GM12878 (cell line): ENCODE measurements around the gene C1R. TPM values are rescaled to one million over a fixed set of nuclear protein-coding genes. Genes with fewer than 3 reads are reported as not detected.

Experiments
- ATAC-seq: fragments of 200-7000 bp; cut with Tn5 transposase; 3 replicates; pipeline ENCODE4 v1.9.1; 2020; ENCODE audit warnings: mild to moderate bottlenecking, moderate library complexity
- BruUV-seq: library from RNA; stranded (reverse); fragments of 400-500 nt; replicated peaks from 2 replicates; lab custom pipeline; 2021; lab: Mats Ljungman, UMichigan
- CTCF ChIA-PET: fragments of 300-600 bp; sonication (Branson Sonifier 250); formaldehyde crosslinking; extraction: SDS; loops from one replicate; lab custom pipeline; 2021; ENCODE audit warnings: inconsistent platforms; lab: Yijun Ruan, JAX
- POLR2A ChIA-PET: fragments of 350-600 bp; formaldehyde crosslinking; extraction: SDS; loops from one replicate; lab custom pipeline; 2021; ENCODE audit warnings: inconsistent platforms; lab: Charles Lee
- RAD21 ChIA-PET: fragments of 300-600 bp; sonication (Branson Sonifier 250); formaldehyde crosslinking; loops from one replicate; lab custom pipeline; 2023; ENCODE audit warnings: antibody characterized with exemption; ENCODE audit not compliant: unreplicated experiment; lab: Charles Lee
- SMC1A ChIA-PET: fragments of 300-600 bp; sonication (Branson Sonifier 250); formaldehyde crosslinking; loops from one replicate; lab custom pipeline; 2023; ENCODE audit not compliant: unreplicated experiment, uncharacterized antibody; lab: Charles Lee
- DNase-seq: peaks from one replicate; pipeline ENCODE4 v3.0.0-alpha.2; 2011; ENCODE audit warnings: low read depth, low spot score
- FAIRE-seq: peaks from 3 replicates; lab custom pipeline; 2011; peaks lifted over from hg19 to GRCh38; lab: Jason Lieb, UNC
- H2AFZ ChIP-seq: 2 replicates; pipeline ENCODE4 v1.6.0; 2011; ENCODE audit warnings: low read depth, low read length, control low read depth; ENCODE audit not compliant: control insufficient read depth
- H3K27ac ChIP-seq: 2 replicates; pipeline ENCODE4 v1.5.1; 2011; ENCODE audit warnings: control low read depth; ENCODE audit not compliant: control insufficient read depth, insufficient read depth
- H3K27me3 ChIP-seq, 2 experiments: replicated peaks in 1 of 2; 2 replicates each; pipeline versions ENCODE4 v1.6.0 to v1.6.1; 2011; ENCODE audit warnings: low read length in 1 of 2; ENCODE audit not compliant: control insufficient read depth in 2 of 2, insufficient read depth in 2 of 2
- H3K36me3 ChIP-seq, 2 experiments: 2 replicates each; pipeline ENCODE4 v1.5.1; 2011; ENCODE audit warnings: low read length in 1 of 2; ENCODE audit not compliant: control insufficient read depth in 2 of 2, insufficient read depth in 2 of 2
- H3K4me1 ChIP-seq: 2 replicates; pipeline ENCODE4 v1.6.1; 2011; ENCODE audit warnings: mild to moderate bottlenecking, low read length, moderate library complexity, mixed read lengths; ENCODE audit not compliant: control insufficient read depth, insufficient read depth
- H3K4me2 ChIP-seq: 2 replicates; pipeline ENCODE4 v1.6.0; 2011; ENCODE audit warnings: control low read depth; ENCODE audit not compliant: control insufficient read depth, insufficient read depth
- H3K4me3 ChIP-seq: fragments of 200-600 bp; sonication (generic); 2 replicates; pipeline ENCODE4 v1.5.1; 2016
- H3K79me2 ChIP-seq: 2 replicates; pipeline ENCODE4 v1.6.0; 2011; ENCODE audit warnings: low read length; ENCODE audit not compliant: control insufficient read depth, insufficient read depth
- H3K9ac ChIP-seq: 2 replicates; pipeline ENCODE4 v1.8.0; 2011; ENCODE audit warnings: low read length, control low read depth, mixed read lengths; ENCODE audit not compliant: control insufficient read depth, insufficient read depth
- H3K9me3 ChIP-seq: replicated peaks from 3 replicates; pipeline ENCODE4 v1.5.1; 2011; ENCODE audit warnings: mild to moderate bottlenecking, low read length; ENCODE audit not compliant: control insufficient read depth, insufficient read depth
- H4K20me1 ChIP-seq: 2 replicates; pipeline ENCODE4 v1.6.0; 2011; ENCODE audit not compliant: control insufficient read depth, insufficient read depth
- IRF5 ChIP-seq: fragments of 450-650 bp; IDR thresholded peaks from 2 replicates; pipeline ENCODE4 v1.6.1; 2017; ENCODE audit warnings: borderline replicate concordance
- WGBS: methylation state at CpG from one replicate; pipeline ENCODE4 v1.1.6; 2016; ENCODE audit warnings: low lambda C conversion rate; ENCODE audit not compliant: insufficient replicate concordance, insufficient coverage; ENCODE audit errors: missing lambda C conversion rate; 5-methylcytosine and 5-hydroxymethylcytosine counted together
- in situ Hi-C: fragments of 300-500 bp; cut with MboI; formaldehyde crosslinking; loops from 9 replicates; pipeline ENCODE4 v1.14.3; 2018; ENCODE audit warnings: mixed read lengths
- intact Hi-C: fragments of 100-400 bp; cut with micrococcal nuclease; formaldehyde crosslinking; loops from one replicate; pipeline ENCODE4 v1.14.2; 2022; ENCODE audit not compliant: unreplicated experiment
- polyA plus RNA-seq, 11 experiments: library from polyadenylated mRNA; depleted of rRNA in 4 of 11; unstranded in 6 of 11; stranded (reverse) in 5 of 11; fragments of >200 nt; fragmentation: Nextera tagmentation in 4 of 11; fragmentation: Illumina TruSeq in 1 of 11; extraction: Ambion mirVana in 4 of 11; extraction: Trizol in 1 of 11; gene quantifications; 1 replicate in 1 of 11; 2 replicates in 10 of 11; pipeline versions ENCODE4 v1.2.1 to v1.2.3, GENCODE V29; 2011 to 2016; ENCODE audit warnings: inconsistent platforms in 2 of 11, missing spikeins in 2 of 11, low read depth in 1 of 11
- total RNA-seq, 4 experiments: library from RNA; depleted of rRNA in 3 of 4; stranded (reverse); fragments of >200 nt in 3 of 4; fragmentation: Illumina TruSeq in 1 of 4; extraction: Trizol in 1 of 4; gene quantifications; 2 replicates each; pipeline versions ENCODE4 v1.2.1 to v1.2.3, GENCODE V29; 2013 to 2021
- TF ChIP-seq, protein P1 (sequence below): IDR thresholded peaks from 2 replicates; pipeline ENCODE4 v1.6.1; 2012; ENCODE audit warnings: low read depth, low read length, improper control_type of control experiment

Gene C1R
- total and polyA plus RNA-seq, 10 of the 15 experiments (the other 5 are each of a cell fraction or from before 2014, with no cell fraction given): 0.31 to 1.9 (median 0.96) TPM; not detected in 1

- ChIA-PET SMC1A (interaction anchor here (1.3 to 3.6 kb wide), 4 partner anchors 93 to 165 kb away, joined by 3 to 40 read pairs (median 6); partner anchors contain the start of genes C12orf57, LPCAT3 and RNU7-1), CTCF (interaction anchor here (0.9 to 7.7 kb wide), 11 partner anchors 15 to 240 kb away, joined by 3 to 61 read pairs (median 13); partner anchors contain the start of genes C12orf57, LPCAT3, RNU7-1 and SPSB2), POLR2A (interaction anchor here (1.2 to 7.2 kb wide), 3 partner anchors 142 to 166 kb away, joined by 3 to 55 read pairs (median 5); partner anchors contain the start of genes C12orf57 and RNU7-1), RAD21 (interaction anchor here (1.7 to 7.6 kb wide), 4 partner anchors 35 to 185 kb away, joined by 4 to 89 read pairs (median 9); partner anchors contain the start of genes C12orf57, LPCAT3 and RNU7-1)
- Histone ChIP-seq H3K27ac (no peak overlapping the region), H3K79me2 (peaks cover 33% of the 10 kb centered on the region), H3K4me2 (0 out of 2 replicates have a peak overlapping the region, but pooled peaks have one; percentile 5), H3K9ac (no peak overlapping the region), H3K4me3 (no peak overlapping the region), H3K4me1 (peaks cover 12% of the 10 kb centered on the region), H4K20me1 (no peaks in the 10 kb centered on the region), H3K9me3 (peaks cover 6% of the 10 kb centered on the region), H3K27me3 (no peaks in the 10 kb centered on the region), H2AFZ (no peak overlapping the region), H3K36me3 (peaks cover 0 to 8% of the 10 kb centered on the region in 2 experiments; a peak in 3 of 4 replicates)
- in situ Hi-C loops (loop anchor here (5.0 kb wide), 1 partner anchor 148 kb away; no protein-coding TSS in a partner anchor), intact Hi-C loops (loop anchor here (5.0 kb wide), 2 partner anchors 148 to 188 kb away; no protein-coding TSS in a partner anchor)
- ATAC-seq (no peak), DNase-seq (no peak), FAIRE-seq (no peak)
- no peak for TF ChIP-seq IRF5
- TF ChIP-seq, protein P1, sequence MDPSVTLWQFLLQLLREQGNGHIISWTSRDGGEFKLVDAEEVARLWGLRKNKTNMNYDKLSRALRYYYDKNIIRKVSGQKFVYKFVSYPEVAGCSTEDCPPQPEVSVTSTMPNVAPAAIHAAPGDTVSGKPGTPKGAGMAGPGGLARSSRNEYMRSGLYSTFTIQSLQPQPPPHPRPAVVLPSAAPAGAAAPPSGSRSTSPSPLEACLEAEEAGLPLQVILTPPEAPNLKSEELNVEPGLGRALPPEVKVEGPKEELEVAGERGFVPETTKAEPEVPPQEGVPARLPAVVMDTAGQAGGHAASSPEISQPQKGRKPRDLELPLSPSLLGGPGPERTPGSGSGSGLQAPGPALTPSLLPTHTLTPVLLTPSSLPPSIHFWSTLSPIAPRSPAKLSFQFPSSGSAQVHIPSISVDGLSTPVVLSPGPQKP: no peak
- no TSS peak for BruUV-seq
- 100% methylated on average over 5 of the region's 5 CpGs for WGBS
Observed at GRCh38 chr12:7110661-7111060, 18.4 kb upstream of the C1R start.
